Loucy (cell line): ENCODE measurements around the gene MRTFB.

ENCODE experiments used
- EZH2phosphoT487 ChIP-seq: fragments of 200-600 bp; IDR thresholded peaks from 2 replicates; pipeline ENCODE4 v1.6.1; 2018; ENCODE audit warnings: antibody characterized with exemption, mild to moderate bottlenecking, moderate library complexity, borderline replicate concordance
- TF ChIP-seq, protein P1 (sequence below): fragments of 200-600 bp; sonication (generic); conservative IDR thresholded peaks from 2 replicates; pipeline ENCODE4 v1.5.1; 2014; ENCODE audit warnings: mild to moderate bottlenecking, antibody characterized with exemption, low read length

- TF ChIP-seq, protein P1, sequence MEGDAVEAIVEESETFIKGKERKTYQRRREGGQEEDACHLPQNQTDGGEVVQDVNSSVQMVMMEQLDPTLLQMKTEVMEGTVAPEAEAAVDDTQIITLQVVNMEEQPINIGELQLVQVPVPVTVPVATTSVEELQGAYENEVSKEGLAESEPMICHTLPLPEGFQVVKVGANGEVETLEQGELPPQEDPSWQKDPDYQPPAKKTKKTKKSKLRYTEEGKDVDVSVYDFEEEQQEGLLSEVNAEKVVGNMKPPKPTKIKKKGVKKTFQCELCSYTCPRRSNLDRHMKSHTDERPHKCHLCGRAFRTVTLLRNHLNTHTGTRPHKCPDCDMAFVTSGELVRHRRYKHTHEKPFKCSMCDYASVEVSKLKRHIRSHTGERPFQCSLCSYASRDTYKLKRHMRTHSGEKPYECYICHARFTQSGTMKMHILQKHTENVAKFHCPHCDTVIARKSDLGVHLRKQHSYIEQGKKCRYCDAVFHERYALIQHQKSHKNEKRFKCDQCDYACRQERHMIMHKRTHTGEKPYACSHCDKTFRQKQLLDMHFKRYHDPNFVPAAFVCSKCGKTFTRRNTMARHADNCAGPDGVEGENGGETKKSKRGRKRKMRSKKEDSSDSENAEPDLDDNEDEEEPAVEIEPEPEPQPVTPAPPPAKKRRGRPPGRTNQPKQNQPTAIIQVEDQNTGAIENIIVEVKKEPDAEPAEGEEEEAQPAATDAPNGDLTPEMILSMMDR = no peak
- TF ChIP-seq EZH2phosphoT487 = no peak
Observed at GRCh38 chr16:14302031-14302398, 230.9 kb downstream of the MRTFB start.
